GM12878 (cell line): ENCODE measurements around the gene CD27. TPM values are rescaled to one million over a fixed set of nuclear protein-coding genes. Genes with fewer than 3 reads are reported as not detected.

Source experiments
- ATAC-seq: fragments of 200-7000 bp; cut with Tn5 transposase; 3 replicates; pipeline ENCODE4 v1.9.1; 2020; ENCODE audit warnings: mild to moderate bottlenecking, moderate library complexity
- BruUV-seq: library from RNA; stranded (reverse); fragments of 400-500 nt; replicated peaks from 2 replicates; lab custom pipeline; 2021; lab: Mats Ljungman, UMichigan
- CTCF ChIA-PET: fragments of 300-600 bp; sonication (Branson Sonifier 250); formaldehyde crosslinking; extraction: SDS; loops from one replicate; lab custom pipeline; 2021; ENCODE audit warnings: inconsistent platforms; lab: Yijun Ruan, JAX
- POLR2A ChIA-PET: fragments of 350-600 bp; formaldehyde crosslinking; extraction: SDS; loops from one replicate; lab custom pipeline; 2021; ENCODE audit warnings: inconsistent platforms; lab: Charles Lee
- RAD21 ChIA-PET: fragments of 300-600 bp; sonication (Branson Sonifier 250); formaldehyde crosslinking; loops from one replicate; lab custom pipeline; 2023; ENCODE audit warnings: antibody characterized with exemption; ENCODE audit not compliant: unreplicated experiment; lab: Charles Lee
- SMC1A ChIA-PET: fragments of 300-600 bp; sonication (Branson Sonifier 250); formaldehyde crosslinking; loops from one replicate; lab custom pipeline; 2023; ENCODE audit not compliant: unreplicated experiment, uncharacterized antibody; lab: Charles Lee
- DNase-seq: peaks from one replicate; pipeline ENCODE4 v3.0.0-alpha.2; 2011; ENCODE audit warnings: low read depth, low spot score
- FAIRE-seq: peaks from 3 replicates; lab custom pipeline; 2011; peaks lifted over from hg19 to GRCh38; lab: Jason Lieb, UNC
- H2AFZ ChIP-seq: 2 replicates; pipeline ENCODE4 v1.6.0; 2011; ENCODE audit warnings: low read depth, low read length, control low read depth; ENCODE audit not compliant: control insufficient read depth
- H3K27ac ChIP-seq: 2 replicates; pipeline ENCODE4 v1.5.1; 2011; ENCODE audit warnings: control low read depth; ENCODE audit not compliant: control insufficient read depth, insufficient read depth
- H3K27me3 ChIP-seq, 2 experiments: replicated peaks in 1 of 2; 2 replicates each; pipeline versions ENCODE4 v1.6.0 to v1.6.1; 2011; ENCODE audit warnings: low read length in 1 of 2; ENCODE audit not compliant: control insufficient read depth in 2 of 2, insufficient read depth in 2 of 2
- H3K36me3 ChIP-seq, 2 experiments: 2 replicates each; pipeline ENCODE4 v1.5.1; 2011; ENCODE audit warnings: low read length in 1 of 2; ENCODE audit not compliant: control insufficient read depth in 2 of 2, insufficient read depth in 2 of 2
- H3K4me1 ChIP-seq: 2 replicates; pipeline ENCODE4 v1.6.1; 2011; ENCODE audit warnings: mild to moderate bottlenecking, low read length, moderate library complexity, mixed read lengths; ENCODE audit not compliant: control insufficient read depth, insufficient read depth
- H3K4me2 ChIP-seq: 2 replicates; pipeline ENCODE4 v1.6.0; 2011; ENCODE audit warnings: control low read depth; ENCODE audit not compliant: control insufficient read depth, insufficient read depth
- H3K4me3 ChIP-seq: fragments of 200-600 bp; sonication (generic); 2 replicates; pipeline ENCODE4 v1.5.1; 2016
- H3K79me2 ChIP-seq: 2 replicates; pipeline ENCODE4 v1.6.0; 2011; ENCODE audit warnings: low read length; ENCODE audit not compliant: control insufficient read depth, insufficient read depth
- H3K9ac ChIP-seq: 2 replicates; pipeline ENCODE4 v1.8.0; 2011; ENCODE audit warnings: low read length, control low read depth, mixed read lengths; ENCODE audit not compliant: control insufficient read depth, insufficient read depth
- H3K9me3 ChIP-seq: replicated peaks from 3 replicates; pipeline ENCODE4 v1.5.1; 2011; ENCODE audit warnings: mild to moderate bottlenecking, low read length; ENCODE audit not compliant: control insufficient read depth, insufficient read depth
- H4K20me1 ChIP-seq: 2 replicates; pipeline ENCODE4 v1.6.0; 2011; ENCODE audit not compliant: control insufficient read depth, insufficient read depth
- ATF7 ChIP-seq: fragments of 450-650 bp; IDR thresholded peaks from 2 replicates; pipeline ENCODE4 v1.6.1; 2016; ENCODE audit warnings: low read depth, mild to moderate bottlenecking
- BACH1 ChIP-seq: fragments of 450-650 bp; IDR thresholded peaks from 2 replicates; pipeline ENCODE4 v1.6.1; 2017; ENCODE audit warnings: mild to moderate bottlenecking, borderline replicate concordance
- BRCA1 ChIP-seq: IDR thresholded peaks from 2 replicates; pipeline ENCODE4 v1.6.1; 2011; ENCODE audit warnings: low read depth, low read length, improper control_type of control experiment
- CBFB ChIP-seq: IDR thresholded peaks from 2 replicates; pipeline ENCODE4 v1.6.1; 2016; ENCODE audit warnings: antibody characterized with exemption, low read depth
- EED ChIP-seq: sonication (generic); IDR thresholded peaks from 2 replicates; pipeline ENCODE4 v1.6.1; 2016; ENCODE audit warnings: antibody characterized with exemption, low read depth
- EP300 ChIP-seq, 2 experiments: fragments of 150-350 bp in 1 of 2; IDR thresholded peaks; 2 replicates each; pipeline ENCODE4 v1.6.1; 2011 to 2012; ENCODE audit warnings: low read depth in 2 of 2, low read length in 2 of 2, borderline replicate concordance in 1 of 2, improper control_type of control experiment in 1 of 2, inconsistent platforms in 1 of 2; ENCODE audit not compliant: control insufficient read depth in 1 of 2
- ETV6 ChIP-seq, 2 experiments: fragments of 450-650 bp in 1 of 2; IDR thresholded peaks in 1 of 2; conservative IDR thresholded peaks in 1 of 2; 2 replicates each; pipeline ENCODE4 v1.6.1; 2014; ENCODE audit warnings: antibody characterized with exemption in 1 of 2, borderline replicate concordance in 1 of 2, low read depth in 1 of 2, mild to moderate bottlenecking in 1 of 2, moderate library complexity in 1 of 2
- GATAD2B ChIP-seq: fragments of 450-650 bp; conservative IDR thresholded peaks from 2 replicates; pipeline ENCODE4 v1.6.1; 2017; ENCODE audit warnings: low read depth, mild to moderate bottlenecking, moderate library complexity
- HDAC2 ChIP-seq: fragments of 200-600 bp; sonication (generic); IDR thresholded peaks from 2 replicates; pipeline ENCODE4 v1.6.1; 2017
- KDM1A ChIP-seq: fragments of 200-600 bp; sonication (generic); IDR thresholded peaks from 2 replicates; pipeline ENCODE4 v1.6.1; 2016; ENCODE audit warnings: borderline replicate concordance
- KLF5 ChIP-seq: fragments of 450-650 bp; IDR thresholded peaks from 2 replicates; pipeline ENCODE4 v1.6.1; 2014; ENCODE audit warnings: mild to moderate bottlenecking; ENCODE audit not compliant: partially characterized antibody
- NR2C2 ChIP-seq: IDR thresholded peaks from 2 replicates; pipeline ENCODE4 v1.6.1; 2011; ENCODE audit warnings: borderline replicate concordance, low read depth; ENCODE audit not compliant: control insufficient read depth, insufficient read length
- PAX5 ChIP-seq: IDR thresholded peaks from 2 replicates; pipeline ENCODE4 v1.6.1; 2011; ENCODE audit warnings: low read depth, low read length, borderline replicate concordance
- PML ChIP-seq: IDR thresholded peaks from 2 replicates; pipeline ENCODE4 v1.6.1; 2012; ENCODE audit warnings: low read length, inconsistent platforms
- SMAD5 ChIP-seq: IDR thresholded peaks from 2 replicates; pipeline ENCODE4 v1.6.1; 2016; ENCODE audit warnings: antibody characterized with exemption, low read depth
- STAT3 ChIP-seq: IDR thresholded peaks from 2 replicates; pipeline ENCODE4 v1.6.1; 2011; ENCODE audit warnings: low read depth, low read length, improper control_type of control experiment
- WRNIP1 ChIP-seq: IDR thresholded peaks from 2 replicates; pipeline ENCODE4 v1.6.1; 2011; ENCODE audit warnings: low read depth, low read length, improper control_type of control experiment, borderline replicate concordance
- ZBED1 ChIP-seq: IDR thresholded peaks from 2 replicates; pipeline ENCODE4 v1.6.1; 2016; ENCODE audit warnings: borderline replicate concordance
- ZZZ3 ChIP-seq: IDR thresholded peaks from 2 replicates; pipeline ENCODE4 v1.6.1; 2011; ENCODE audit warnings: low read depth; ENCODE audit not compliant: control insufficient read depth, insufficient read length
- WGBS: methylation state at CpG from one replicate; pipeline ENCODE4 v1.1.6; 2016; ENCODE audit warnings: low lambda C conversion rate; ENCODE audit not compliant: insufficient replicate concordance, insufficient coverage; ENCODE audit errors: missing lambda C conversion rate; 5-methylcytosine and 5-hydroxymethylcytosine counted together
- in situ Hi-C: fragments of 300-500 bp; cut with MboI; formaldehyde crosslinking; loops from 9 replicates; pipeline ENCODE4 v1.14.3; 2018; ENCODE audit warnings: mixed read lengths
- intact Hi-C: fragments of 100-400 bp; cut with micrococcal nuclease; formaldehyde crosslinking; loops from one replicate; pipeline ENCODE4 v1.14.2; 2022; ENCODE audit not compliant: unreplicated experiment
- polyA plus RNA-seq, 11 experiments: library from polyadenylated mRNA; depleted of rRNA in 4 of 11; unstranded in 6 of 11; stranded (reverse) in 5 of 11; fragments of >200 nt; fragmentation: Nextera tagmentation in 4 of 11; fragmentation: Illumina TruSeq in 1 of 11; extraction: Ambion mirVana in 4 of 11; extraction: Trizol in 1 of 11; gene quantifications; 1 replicate in 1 of 11; 2 replicates in 10 of 11; pipeline versions ENCODE4 v1.2.1 to v1.2.3, GENCODE V29; 2011 to 2016; ENCODE audit warnings: inconsistent platforms in 2 of 11, missing spikeins in 2 of 11, low read depth in 1 of 11
- total RNA-seq, 4 experiments: library from RNA; depleted of rRNA in 3 of 4; stranded (reverse); fragments of >200 nt in 3 of 4; fragmentation: Illumina TruSeq in 1 of 4; extraction: Trizol in 1 of 4; gene quantifications; 2 replicates each; pipeline versions ENCODE4 v1.2.1 to v1.2.3, GENCODE V29; 2013 to 2021
- TF ChIP-seq, protein P1 (sequence below): IDR thresholded peaks from 2 replicates; pipeline ENCODE4 v1.6.1; 2011; ENCODE audit warnings: low read depth, low read length, improper control_type of control experiment, borderline replicate concordance
- TF ChIP-seq, protein P2 (sequence below): fragments of 450-650 bp; IDR thresholded peaks from 2 replicates; pipeline ENCODE4 v1.6.1; 2016; ENCODE audit warnings: mild to moderate bottlenecking
- TF ChIP-seq, protein P3 (sequence below): IDR thresholded peaks from 2 replicates; pipeline ENCODE4 v1.6.1; 2012; ENCODE audit warnings: low read depth, low read length, improper control_type of control experiment

CD27 gene
- total and polyA plus RNA-seq, 10 of the 15 experiments (the other 5 are each of a cell fraction or from before 2014, with no cell fraction given), result 4.9 to 184 (median 106) TPM

DNA sequence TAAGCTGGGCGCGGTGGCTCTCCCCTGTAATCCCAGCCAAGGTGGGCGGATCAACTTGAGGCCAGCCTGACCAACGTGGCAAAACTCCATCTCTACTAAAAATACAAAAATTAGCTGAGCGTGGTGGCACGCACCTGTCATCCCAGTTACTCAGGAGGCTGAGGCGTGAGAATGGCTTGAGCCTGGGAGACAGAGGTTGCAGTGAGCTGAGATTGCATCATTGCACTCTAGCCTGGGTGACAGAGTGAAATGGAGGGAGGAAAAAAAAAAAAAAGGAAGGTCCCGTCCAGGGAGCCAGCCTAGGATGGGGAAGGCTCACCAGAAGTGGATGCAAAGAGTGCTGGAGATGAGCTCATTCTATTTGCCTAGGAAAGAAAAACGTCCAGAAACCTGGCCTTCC is 1.9 kb upstream of the CD27 start:
- ChIA-PET POLR2A (interaction anchor here (0.6 to 17.5 kb wide), 11 partner anchors 9 to 422 kb away, joined by 3 to 384 read pairs (median 11); partner anchors contain the start of genes GAPDH, TAPBPL and VAMP1), RAD21 (interaction anchor here (0.8 to 17.1 kb wide), 9 partner anchors 9 to 107 kb away, joined by 3 to 319 read pairs (median 4); partner anchors contain the start of gene TAPBPL), CTCF (interaction anchor here (0.6 to 7.2 kb wide), 13 partner anchors 10 to 665 kb away, joined by 3 to 79 read pairs (median 9); partner anchors contain the start of gene TAPBPL), SMC1A (interaction anchor here (0.6 to 9.8 kb wide), 13 partner anchors 8 to 346 kb away, joined by 3 to 168 read pairs (median 5); partner anchors contain the start of genes CD4, TAPBPL and VAMP1)
- Histone ChIP-seq H4K20me1 (no peaks in the 10 kb centered on the region), H2AFZ (no peak overlapping the region), H3K9ac (peak overlapping the region; percentile 84), H3K4me3 (peak overlapping the region; percentile 66), H3K4me1 (peaks cover 43% of the 10 kb centered on the region), H3K36me3 (0 out of 4 replicates have a peak, but pooled peaks cover 0 to 4% of the 10 kb centered on the region in 2 experiments), H3K9me3 (no peaks in the 10 kb centered on the region), H3K4me2 (peak overlapping the region; percentile 99), H3K79me2 (peaks cover 56% of the 10 kb centered on the region), H3K27ac (peak overlapping the region; percentile 99), H3K27me3 (no peaks in the 10 kb centered on the region)
- 5% methylated on average over 8 of the region's 9 CpGs for WGBS
- no TSS peak for BruUV-seq
- DNase-seq, result no peak
- intact Hi-C loops (loop anchor here (1.0 kb wide), 1 partner anchor 16 kb away; no protein-coding TSS in a partner anchor), in situ Hi-C loops (no loop called here)
- no peak for FAIRE-seq
- ATAC-seq, result 0 out of 3 replicates have a peak, but pooled peaks have one; percentile 1
- peak; percentile 20; the same call in 1 of the 2 replicates for TF ChIP-seq ATF7
- TF ChIP-seq BACH1, result no peak
- no peak for TF ChIP-seq GATAD2B
- TF ChIP-seq, protein P1, sequence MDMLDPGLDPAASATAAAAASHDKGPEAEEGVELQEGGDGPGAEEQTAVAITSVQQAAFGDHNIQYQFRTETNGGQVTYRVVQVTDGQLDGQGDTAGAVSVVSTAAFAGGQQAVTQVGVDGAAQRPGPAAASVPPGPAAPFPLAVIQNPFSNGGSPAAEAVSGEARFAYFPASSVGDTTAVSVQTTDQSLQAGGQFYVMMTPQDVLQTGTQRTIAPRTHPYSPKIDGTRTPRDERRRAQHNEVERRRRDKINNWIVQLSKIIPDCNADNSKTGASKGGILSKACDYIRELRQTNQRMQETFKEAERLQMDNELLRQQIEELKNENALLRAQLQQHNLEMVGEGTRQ, result no peak
- TF ChIP-seq NR2C2, result no peak
- no peak for TF ChIP-seq BRCA1
- no peak for TF ChIP-seq WRNIP1
- no peak for TF ChIP-seq KLF5
- 0 out of 2 replicates have a peak, but pooled peaks have one; percentile 15 for TF ChIP-seq SMAD5
- TF ChIP-seq HDAC2, result no peak
- peak; percentile 36; the same call in 1 of the 2 replicates for TF ChIP-seq EED
- TF ChIP-seq PML, result no peak
- TF ChIP-seq, protein P2, sequence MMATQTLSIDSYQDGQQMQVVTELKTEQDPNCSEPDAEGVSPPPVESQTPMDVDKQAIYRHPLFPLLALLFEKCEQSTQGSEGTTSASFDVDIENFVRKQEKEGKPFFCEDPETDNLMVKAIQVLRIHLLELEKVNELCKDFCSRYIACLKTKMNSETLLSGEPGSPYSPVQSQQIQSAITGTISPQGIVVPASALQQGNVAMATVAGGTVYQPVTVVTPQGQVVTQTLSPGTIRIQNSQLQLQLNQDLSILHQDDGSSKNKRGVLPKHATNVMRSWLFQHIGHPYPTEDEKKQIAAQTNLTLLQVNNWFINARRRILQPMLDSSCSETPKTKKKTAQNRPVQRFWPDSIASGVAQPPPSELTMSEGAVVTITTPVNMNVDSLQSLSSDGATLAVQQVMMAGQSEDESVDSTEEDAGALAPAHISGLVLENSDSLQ, result no peak
- TF ChIP-seq CBFB, result no peak
- TF ChIP-seq ETV6 (conservative IDR thresholded peaks at IDR 0.05 in 1 of 2, IDR thresholded peaks at IDR 0.05 in 1 of 2; ENCODE audit: borderline replicate concordance in 1 of 2, low read depth in 1 of 2), result no peak
- no peak for TF ChIP-seq ZBED1
- no peak for TF ChIP-seq EP300 (IDR thresholded peaks at IDR 0.05; ENCODE audit: borderline replicate concordance in 1 of 2, control insufficient read depth in 1 of 2, low read depth in 2 of 2, low read length in 2 of 2)
- TF ChIP-seq STAT3, result no peak
- TF ChIP-seq KDM1A, result no peak
- TF ChIP-seq PAX5, result peak; percentile 22; the same call in 1 of the 2 replicates
- TF ChIP-seq, protein P3, sequence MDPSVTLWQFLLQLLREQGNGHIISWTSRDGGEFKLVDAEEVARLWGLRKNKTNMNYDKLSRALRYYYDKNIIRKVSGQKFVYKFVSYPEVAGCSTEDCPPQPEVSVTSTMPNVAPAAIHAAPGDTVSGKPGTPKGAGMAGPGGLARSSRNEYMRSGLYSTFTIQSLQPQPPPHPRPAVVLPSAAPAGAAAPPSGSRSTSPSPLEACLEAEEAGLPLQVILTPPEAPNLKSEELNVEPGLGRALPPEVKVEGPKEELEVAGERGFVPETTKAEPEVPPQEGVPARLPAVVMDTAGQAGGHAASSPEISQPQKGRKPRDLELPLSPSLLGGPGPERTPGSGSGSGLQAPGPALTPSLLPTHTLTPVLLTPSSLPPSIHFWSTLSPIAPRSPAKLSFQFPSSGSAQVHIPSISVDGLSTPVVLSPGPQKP, result no peak
- no peak for TF ChIP-seq ZZZ3
